Measurements from ENCODE around the gene AGPAT3.
"Not testable (repeated sequence)": the region's sequence is repeated elsewhere in the genome, so short reads cannot be mapped to it uniquely, and the experiment has no call there.

AGPAT3 gene

DNA sequence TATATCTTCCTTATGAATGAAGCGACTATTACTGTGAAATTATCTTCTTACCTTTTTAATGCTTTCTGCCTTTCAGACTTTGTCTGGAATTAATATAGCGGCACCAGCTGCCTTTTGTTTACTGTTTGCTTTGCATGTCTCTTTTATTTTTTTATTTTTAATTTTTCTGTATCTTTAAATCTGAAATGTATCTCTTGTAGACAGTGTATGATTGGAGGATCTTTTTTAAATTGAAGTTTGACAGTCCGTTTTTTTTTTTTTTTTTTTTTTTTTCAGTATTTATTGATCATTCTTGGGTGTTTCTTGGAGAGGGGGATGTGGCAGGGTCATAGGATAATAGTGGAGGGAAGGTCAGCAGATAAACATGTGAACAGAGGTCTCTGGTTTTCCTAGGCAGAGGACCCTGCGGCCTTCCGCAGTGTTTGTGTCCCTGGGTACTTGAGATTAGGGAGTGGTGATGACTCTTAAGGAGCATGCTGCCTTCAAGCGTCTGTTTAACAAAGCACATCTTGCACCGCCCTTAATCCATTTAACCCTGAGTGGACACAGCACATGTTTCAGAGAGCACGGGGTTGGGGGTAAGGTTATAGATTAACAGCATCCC lies 31.8 kb downstream of the AGPAT3 start:
- H3K27me3 Mint-ChIP-seq, H3K27ac Mint-ChIP-seq, H3K4me3 Mint-ChIP-seq, H3K9me3 Mint-ChIP-seq: not testable (repeated sequence)
- Mint-ChIP-seq H3K4me1 (ENCODE audit: low read depth) (peaks cover 33% of the 10 kb centered on the region), H3K36me3 (ENCODE audit: low read depth) (peaks cover 25% of the 10 kb centered on the region)

DNA sequence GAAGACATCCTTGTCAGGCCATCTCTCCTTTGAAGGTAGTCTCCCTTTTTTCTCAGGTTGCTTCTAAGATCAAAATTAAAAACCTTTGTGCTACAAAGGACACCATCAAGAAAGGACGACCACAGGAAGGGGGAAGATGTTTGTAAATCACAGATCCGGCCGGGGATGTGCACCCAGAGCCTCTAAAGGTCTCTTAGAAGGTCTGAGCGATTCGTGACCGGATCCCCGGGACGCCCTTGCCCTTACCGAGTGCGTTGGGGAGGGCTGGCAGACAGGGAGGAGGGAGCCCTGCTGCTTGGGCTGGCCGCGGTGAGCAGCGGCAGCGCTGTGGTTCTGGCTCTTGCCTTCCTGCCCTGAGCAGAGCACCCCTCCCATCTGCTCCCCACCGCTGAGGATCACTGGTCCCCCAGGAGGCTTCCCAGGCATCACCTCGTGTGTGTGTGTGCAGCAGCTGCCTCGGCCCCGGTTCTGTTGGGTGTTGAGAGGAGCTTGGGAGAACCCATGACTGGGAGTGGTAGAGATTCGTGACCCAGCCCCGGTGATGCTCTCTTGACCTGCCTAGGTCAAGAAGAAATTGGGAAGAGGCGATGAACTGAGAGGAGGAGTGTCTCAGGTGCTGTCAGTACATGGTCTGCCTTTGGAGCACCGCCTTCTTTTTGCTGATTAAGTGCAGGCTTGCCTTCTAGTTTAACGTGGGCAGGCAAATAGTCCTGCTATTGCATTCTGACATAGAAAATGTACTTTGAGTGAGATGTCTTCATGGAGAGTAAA lies 34.5 kb downstream of the AGPAT3 start:
- peaks cover 21% of the 10 kb centered on the region for H3K36me3 Mint-ChIP-seq (ENCODE audit: low read depth)
- no peaks in the 10 kb centered on the region for H3K27me3 Mint-ChIP-seq

DNA sequence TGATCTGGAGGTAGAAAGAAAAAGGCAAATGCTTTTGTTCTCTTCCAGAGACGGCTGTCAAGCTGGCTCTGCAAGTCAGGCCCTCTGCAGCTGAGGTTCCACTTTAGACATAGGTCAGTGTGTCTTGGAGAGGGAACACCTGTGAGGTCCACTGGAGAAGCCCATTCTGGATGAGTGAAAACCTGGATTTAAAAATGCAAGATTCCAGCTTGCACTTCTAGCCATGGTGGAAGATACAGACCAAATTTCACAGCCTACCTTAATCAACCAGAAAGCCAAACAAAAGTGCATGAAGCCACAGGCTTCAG lies 35.0 kb downstream of the AGPAT3 start:
- no peaks in the 10 kb centered on the region for H3K9me3 Mint-ChIP-seq
- no peak overlapping the region for H3K27ac Mint-ChIP-seq
- H3K36me3 Mint-ChIP-seq (ENCODE audit: low read depth), result peaks cover 24% of the 10 kb centered on the region
- no peaks in the 10 kb centered on the region for H3K27me3 Mint-ChIP-seq
- no peak overlapping the region for H3K4me3 Mint-ChIP-seq
- peaks cover 3% of the 10 kb centered on the region for H3K4me1 Mint-ChIP-seq (ENCODE audit: low read depth)

More for the DNA sequence above, 34.5 kb downstream of the AGPAT3 start:
- Mint-ChIP-seq H3K27ac (no peak overlapping the region), H3K9me3 (no peaks in the 10 kb centered on the region), H3K4me1 (ENCODE audit: low read depth) (peaks cover 7% of the 10 kb centered on the region), H3K4me3 (no peak overlapping the region)

DNA sequence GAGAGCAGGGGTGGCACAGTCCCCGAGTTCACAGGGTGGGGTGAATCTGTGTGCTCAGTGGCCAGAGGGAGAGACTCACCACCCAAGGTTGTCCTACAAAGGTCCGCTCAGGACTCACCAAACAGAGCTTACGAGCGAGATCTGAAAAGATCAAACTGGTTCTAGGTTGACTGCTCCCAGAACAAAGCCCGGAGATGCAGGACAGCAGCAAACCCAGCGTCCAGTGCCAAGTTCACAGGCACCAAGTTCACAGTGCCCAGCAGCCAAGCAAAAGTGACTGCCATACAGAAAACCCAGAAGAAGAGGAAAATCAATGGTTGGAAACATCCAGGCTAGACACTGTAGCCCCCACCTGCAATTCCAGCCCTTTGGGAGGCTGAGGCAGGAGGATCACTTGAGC lies 35.7 kb downstream of the AGPAT3 start:
- Mint-ChIP-seq H3K27ac (no peak overlapping the region), H3K27me3 (no peaks in the 10 kb centered on the region), H3K36me3 (ENCODE audit: low read depth) (peaks cover 24% of the 10 kb centered on the region), H3K4me1 (ENCODE audit: low read depth) (peaks cover 3% of the 10 kb centered on the region), H3K4me3 (no peak overlapping the region), H3K9me3 (no peaks in the 10 kb centered on the region)

DNA sequence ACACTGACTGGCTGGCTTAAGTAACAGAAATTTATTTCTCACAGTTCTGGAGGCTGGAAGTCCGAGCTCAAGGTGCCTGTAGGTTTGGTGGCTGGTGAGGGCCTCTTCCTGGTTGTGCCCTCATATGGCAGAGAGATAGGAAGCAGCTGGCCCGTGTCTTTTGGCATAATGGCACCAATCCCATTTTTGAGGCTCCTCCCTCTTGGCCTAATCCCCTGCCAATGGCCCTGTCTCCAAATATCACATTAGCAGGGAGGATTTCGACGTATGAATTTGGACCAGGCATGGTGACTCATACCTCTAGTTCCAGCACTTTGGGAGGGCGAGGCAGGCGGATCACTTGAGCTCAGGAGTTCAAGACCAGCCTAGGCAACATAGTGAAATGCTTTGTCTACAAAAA lies 37.4 kb downstream of the AGPAT3 start:
- no peak overlapping the region for H3K4me3 Mint-ChIP-seq
- H3K27me3 Mint-ChIP-seq, result no peaks in the 10 kb centered on the region
- peaks cover 3% of the 10 kb centered on the region for H3K4me1 Mint-ChIP-seq (ENCODE audit: low read depth)
- H3K36me3 Mint-ChIP-seq (ENCODE audit: low read depth), result peaks cover 34% of the 10 kb centered on the region
- H3K9me3 Mint-ChIP-seq, result no peaks in the 10 kb centered on the region
- H3K27ac Mint-ChIP-seq, result no peak overlapping the region

DNA sequence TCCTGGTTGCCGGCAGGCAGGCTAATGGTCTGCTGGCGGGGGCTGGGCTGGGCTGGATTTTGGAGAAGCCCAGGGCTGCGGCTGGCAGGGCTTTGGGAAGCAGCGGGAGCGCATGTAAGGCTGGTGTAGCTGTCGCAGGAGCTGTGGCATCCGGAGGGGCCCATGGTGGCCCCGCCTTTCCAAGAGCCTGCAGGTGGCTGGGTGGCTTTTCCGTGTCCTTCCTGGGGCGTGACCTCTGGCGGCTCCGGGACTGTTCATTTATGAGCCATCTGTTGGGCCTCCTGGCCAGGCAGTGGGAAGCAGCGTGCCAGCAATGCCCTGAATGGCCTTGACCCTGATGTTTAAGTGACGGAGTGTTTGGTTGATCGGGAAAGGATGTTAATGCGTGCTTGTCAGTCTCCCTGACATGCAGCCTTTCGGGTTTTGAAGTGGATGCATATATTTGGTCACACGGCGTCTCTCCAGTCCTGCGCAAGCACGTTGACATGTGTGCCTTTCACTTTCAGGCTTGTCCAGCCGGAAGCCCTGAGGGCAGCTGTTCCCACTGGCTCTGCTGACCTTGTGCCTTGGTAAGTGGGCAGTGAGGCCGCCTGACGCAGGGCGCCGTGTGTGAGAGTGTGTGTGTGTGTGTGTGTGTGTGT lies 38.5 kb downstream of the AGPAT3 start:
- Mint-ChIP-seq H3K36me3 (ENCODE audit: low read depth) (peaks cover 29% of the 10 kb centered on the region), H3K27me3 (no peaks in the 10 kb centered on the region), H3K27ac (no peak overlapping the region), H3K4me3 (no peak overlapping the region), H3K4me1 (ENCODE audit: low read depth) (no peaks in the 10 kb centered on the region), H3K9me3 (no peaks in the 10 kb centered on the region)

- no peak overlapping the region for H3K27ac Mint-ChIP-seq
- no peaks in the 10 kb centered on the region for H3K9me3 Mint-ChIP-seq
- H3K4me1 Mint-ChIP-seq (ENCODE audit: low read depth), result no peaks in the 10 kb centered on the region
- no peak overlapping the region for H3K4me3 Mint-ChIP-seq
- H3K36me3 Mint-ChIP-seq (ENCODE audit: low read depth), result peaks cover 24% of the 10 kb centered on the region
- no peaks in the 10 kb centered on the region for H3K27me3 Mint-ChIP-seq
These were observed 39.3 kb downstream of the AGPAT3 start for GRCh38 chr21:43904331-43904781.

DNA sequence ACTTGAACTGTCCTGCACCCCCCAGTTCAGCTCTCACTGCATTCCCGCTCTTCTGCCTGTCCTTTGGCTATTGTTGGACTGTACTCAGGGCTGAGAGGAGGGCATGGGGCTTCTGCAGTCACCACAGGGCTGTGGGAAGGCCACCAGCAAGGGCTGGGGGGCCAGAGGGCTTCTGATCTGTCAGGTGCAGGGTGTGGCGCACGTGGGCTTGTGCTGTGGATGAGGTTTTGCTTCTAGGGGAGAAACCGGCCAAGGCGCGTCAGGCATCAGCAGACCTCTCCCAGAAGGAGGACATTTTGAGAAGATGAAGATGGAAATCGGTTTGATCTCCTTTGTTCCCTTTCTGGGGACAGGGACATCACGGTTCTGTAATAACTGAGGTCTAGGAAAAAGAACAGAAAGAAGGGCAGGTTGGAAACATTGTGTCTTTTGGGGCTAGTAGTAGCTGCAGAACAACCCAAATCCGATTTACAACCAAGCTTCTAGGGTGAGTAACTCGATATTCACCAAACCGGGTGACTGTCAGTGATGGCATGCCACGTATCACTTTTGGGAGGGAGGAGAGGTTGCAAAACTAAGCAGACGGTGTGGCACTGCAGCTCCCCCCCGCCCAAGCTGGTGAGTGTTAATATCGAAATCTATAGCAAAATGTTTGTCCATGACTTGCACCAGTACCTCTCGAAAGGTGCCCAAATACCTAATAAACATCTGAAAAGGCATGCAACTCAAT lies 40.9 kb downstream of the AGPAT3 start:
- H3K4me3 Mint-ChIP-seq, result no peak overlapping the region
- no peaks in the 10 kb centered on the region for H3K27me3 Mint-ChIP-seq
- H3K9me3 Mint-ChIP-seq, result no peaks in the 10 kb centered on the region
- H3K27ac Mint-ChIP-seq, result no peak overlapping the region
- peaks cover 24% of the 10 kb centered on the region for H3K36me3 Mint-ChIP-seq (ENCODE audit: low read depth)
- H3K4me1 Mint-ChIP-seq (ENCODE audit: low read depth), result peaks cover 8% of the 10 kb centered on the region

- Mint-ChIP-seq H3K27ac (peak overlapping the region; percentile 36), H3K4me3 (no peak overlapping the region), H3K27me3 (no peaks in the 10 kb centered on the region), H3K9me3 (no peaks in the 10 kb centered on the region), H3K36me3 (ENCODE audit: low read depth) (peaks cover 23% of the 10 kb centered on the region), H3K4me1 (ENCODE audit: low read depth) (peaks cover 8% of the 10 kb centered on the region)
These were observed 41.8 kb downstream of the AGPAT3 start for GRCh38 chr21:43906585-43907370.

DNA sequence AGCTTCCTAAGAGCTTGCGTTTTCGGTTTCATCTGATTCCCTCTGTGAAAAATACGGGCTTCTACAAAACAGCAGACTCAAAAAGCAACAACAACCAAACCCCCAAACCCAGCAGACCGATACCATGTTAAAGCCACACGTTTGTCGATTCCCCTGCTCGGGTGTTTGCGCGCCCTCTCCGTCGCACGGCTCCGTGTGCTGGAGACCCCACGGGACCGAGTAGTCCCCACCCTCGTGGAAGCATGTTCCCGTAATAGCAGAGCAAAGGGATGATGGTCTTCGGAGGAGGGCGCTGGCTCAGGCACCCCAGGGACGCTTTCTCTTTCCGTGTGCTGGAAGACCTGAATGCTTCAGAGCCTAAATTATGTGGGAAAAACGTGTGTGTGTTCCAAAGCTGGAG lies 42.7 kb downstream of the AGPAT3 start:
- H3K4me1 Mint-ChIP-seq (ENCODE audit: low read depth), result peaks cover 8% of the 10 kb centered on the region
- H3K4me3 Mint-ChIP-seq, result no peak overlapping the region
- H3K27me3 Mint-ChIP-seq, result no peaks in the 10 kb centered on the region
- H3K27ac Mint-ChIP-seq, result no peak overlapping the region
- peaks cover 29% of the 10 kb centered on the region for H3K36me3 Mint-ChIP-seq (ENCODE audit: low read depth)
- peaks cover 5% of the 10 kb centered on the region for H3K9me3 Mint-ChIP-seq

GRCh38 chr21:43908167-43908566 lies 43.1 kb downstream of the AGPAT3 start:
- Mint-ChIP-seq H3K27me3 (no peaks in the 10 kb centered on the region), H3K9me3 (peaks cover 5% of the 10 kb centered on the region), H3K4me3 (no peak overlapping the region), H3K36me3 (ENCODE audit: low read depth) (peaks cover 33% of the 10 kb centered on the region), H3K4me1 (ENCODE audit: low read depth) (peaks cover 8% of the 10 kb centered on the region), H3K27ac (no peak overlapping the region)

- no peaks in the 10 kb centered on the region for H3K27me3 Mint-ChIP-seq
- peaks cover 5% of the 10 kb centered on the region for H3K9me3 Mint-ChIP-seq
- H3K4me1 Mint-ChIP-seq (ENCODE audit: low read depth), result peaks cover 20% of the 10 kb centered on the region
- no peak overlapping the region for H3K4me3 Mint-ChIP-seq
- peak overlapping the region; percentile 11 for H3K27ac Mint-ChIP-seq
- H3K36me3 Mint-ChIP-seq (ENCODE audit: low read depth), result peaks cover 29% of the 10 kb centered on the region
These were observed 44.8 kb downstream of the AGPAT3 start for GRCh38 chr21:43909741-43910400.

GRCh38 chr21:43910460-43910859 lies 45.4 kb downstream of the AGPAT3 start:
- Mint-ChIP-seq H3K4me3 (no peak overlapping the region), H3K36me3 (ENCODE audit: low read depth) (peaks cover 29% of the 10 kb centered on the region), H3K27me3 (no peaks in the 10 kb centered on the region), H3K4me1 (ENCODE audit: low read depth) (peaks cover 20% of the 10 kb centered on the region), H3K9me3 (peaks cover 5% of the 10 kb centered on the region), H3K27ac (no peak overlapping the region)

Measured in stimulated activated naive CD8-positive, alpha-beta T cell treated with anti-CD3 and anti-CD28 coated beads, Interleukin-15, Interleukin-2, amounts not matched to agents 100 ng/mL and 50 ng/mL, for 24 hours (primary cell).